ENCODE data around the gene FOXA1.

DNA sequence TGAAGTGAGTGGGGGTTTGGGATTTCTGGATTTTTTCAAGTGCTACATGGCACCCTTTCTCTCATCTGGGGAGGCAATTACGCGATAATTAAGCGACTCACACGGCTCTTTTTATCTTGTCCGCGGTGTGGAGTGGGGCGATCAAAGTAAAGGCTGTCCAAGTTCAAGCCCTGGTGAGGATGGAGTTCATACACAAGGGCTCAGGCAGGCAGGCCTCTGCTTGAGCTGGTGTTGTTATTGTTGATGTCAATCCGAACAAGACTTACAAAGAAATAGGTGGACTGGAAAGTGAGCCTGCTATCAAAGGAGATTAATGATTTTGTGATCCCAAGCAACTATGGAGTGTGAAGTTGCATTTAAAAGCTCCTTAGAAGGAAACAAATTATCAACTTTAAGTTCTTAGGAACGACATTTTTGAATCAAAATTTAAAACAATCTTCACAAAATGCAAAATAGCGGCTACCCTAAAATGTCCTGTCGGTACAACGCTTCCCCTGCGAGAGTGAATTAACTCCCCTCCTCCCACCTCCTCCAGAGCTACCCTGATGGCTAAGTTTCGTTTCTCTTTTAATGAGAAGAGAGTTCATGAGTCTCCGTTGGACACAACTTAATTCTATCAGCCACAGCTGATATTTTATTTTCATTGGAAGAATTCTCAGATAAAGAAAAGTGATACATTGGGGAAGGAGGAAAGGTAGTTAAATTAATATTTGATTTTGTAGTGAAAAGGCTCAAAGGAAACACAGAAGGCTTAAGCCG is 5.9 kb downstream of the FOXA1 start:
- TF ChIP-seq POLR2AphosphoS5 (IDR thresholded peaks at IDR 0.05): no peak
- no peak for TF ChIP-seq POLR2A (IDR thresholded peaks at IDR 0.05; ENCODE audit: low read depth)
- TF ChIP-seq, protein P1, sequence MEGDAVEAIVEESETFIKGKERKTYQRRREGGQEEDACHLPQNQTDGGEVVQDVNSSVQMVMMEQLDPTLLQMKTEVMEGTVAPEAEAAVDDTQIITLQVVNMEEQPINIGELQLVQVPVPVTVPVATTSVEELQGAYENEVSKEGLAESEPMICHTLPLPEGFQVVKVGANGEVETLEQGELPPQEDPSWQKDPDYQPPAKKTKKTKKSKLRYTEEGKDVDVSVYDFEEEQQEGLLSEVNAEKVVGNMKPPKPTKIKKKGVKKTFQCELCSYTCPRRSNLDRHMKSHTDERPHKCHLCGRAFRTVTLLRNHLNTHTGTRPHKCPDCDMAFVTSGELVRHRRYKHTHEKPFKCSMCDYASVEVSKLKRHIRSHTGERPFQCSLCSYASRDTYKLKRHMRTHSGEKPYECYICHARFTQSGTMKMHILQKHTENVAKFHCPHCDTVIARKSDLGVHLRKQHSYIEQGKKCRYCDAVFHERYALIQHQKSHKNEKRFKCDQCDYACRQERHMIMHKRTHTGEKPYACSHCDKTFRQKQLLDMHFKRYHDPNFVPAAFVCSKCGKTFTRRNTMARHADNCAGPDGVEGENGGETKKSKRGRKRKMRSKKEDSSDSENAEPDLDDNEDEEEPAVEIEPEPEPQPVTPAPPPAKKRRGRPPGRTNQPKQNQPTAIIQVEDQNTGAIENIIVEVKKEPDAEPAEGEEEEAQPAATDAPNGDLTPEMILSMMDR (IDR thresholded peaks at IDR 0.05): no peak
